Mucosa of descending colon (tissue), 3 donors: ENCODE results near the gene MBD1. TPM values are rescaled to one million over a fixed set of nuclear protein-coding genes. Genes with fewer than 3 reads are reported as not detected.

Source experiments
- ATAC-seq: fragments of 200-7000 bp; cut with Tn5 transposase; one replicate; pipeline ENCODE4 v1.9.1; 2020; ENCODE audit warnings: mild to moderate bottlenecking, moderate library complexity
- DNase-seq, 3 donors: peaks; one replicate each; pipeline ENCODE4 v3.0.0-alpha.2; 2020
- H3K36me3 ChIP-seq: fragments of 200-600 bp; one replicate; pipeline ENCODE4 v1.8.0; 2021; ENCODE audit warnings: low read depth, mild to moderate bottlenecking
- H3K4me1 ChIP-seq: fragments of 200-600 bp; one replicate; pipeline ENCODE4 v1.8.0; 2021; ENCODE audit warnings: low read depth, mild to moderate bottlenecking
- H3K4me3 ChIP-seq: fragments of 200-600 bp; one replicate; pipeline ENCODE4 v1.8.0; 2021; ENCODE audit warnings: mild to moderate bottlenecking
- H3K9me3 ChIP-seq: fragments of 200-600 bp; one replicate; pipeline ENCODE4 v1.8.0; 2021; ENCODE audit warnings: mild to moderate bottlenecking
- CTCF ChIP-seq: fragments of 200-600 bp; IDR thresholded peaks from one replicate; pipeline ENCODE4 v1.8.0; 2022; ENCODE audit warnings: antibody characterized with exemption, mild to moderate bottlenecking
- intact Hi-C, 2 donors: fragments of 100-400 bp; cut with DNase I in 1 of 2; cut with micrococcal nuclease in 1 of 2; formaldehyde crosslinking; loops; one replicate each; pipeline versions ENCODE4 v1.11.0 to v1.11.1; 2022; cut with DNase I, micrococcal nuclease
- total RNA-seq, 3 donors: library from RNA; stranded (reverse); fragmentation: NEBNext Ultra II Directional in 2 of 3; extraction: Animal tissue kit (Norgen Biotek cat#: 25700) in 2 of 3; gene quantifications; one replicate each; pipeline versions ENCODE4 v1.2.1 to v1.2.4, GENCODE V29; 2021 to 2023
- donor health status: DM: no; HTN: no; CAD: no; lungs with moderate emphysema.
- donor health status: DM: no; HTN: no; CAD: no.
- donor health status: DM: no; HTN: yes; CAD: no.

MBD1 gene
- total RNA-seq, 3 donors from 2014 or later, result 71.4 to 90.2 (median 75.1) TPM

- Histone ChIP-seq H3K36me3 (peaks cover 3% of the 10 kb centered on the region), H3K9me3 (no peaks in the 10 kb centered on the region), H3K4me3 (peak within 1 kb of the TSS; percentile 50), H3K4me1 (peaks cover 4% of the 10 kb centered on the region)
- peak; percentile 96 for ATAC-seq
- DNase-seq, result peak; percentile 98 to 100 (median 98)
- no peak for TF ChIP-seq CTCF
- intact Hi-C loops, result no loop called here
Measured at GRCh38 chr18:50287441-50288347, 6.4 kb upstream of the MBD1 start, which contains the start of gene CXXC1. CXXC1 (minus strand) TSS chr18:50287692; CDS start chr18:50287589, 103 bp downstream.

GRCh38 chr18:50287028-50287440 lies 5.7 kb upstream of the MBD1 start:
- Histone ChIP-seq H3K36me3 (peaks cover 3% of the 10 kb centered on the region), H3K4me1 (peaks cover 5% of the 10 kb centered on the region), H3K4me3 (peak overlapping the region; percentile 50), H3K9me3 (no peaks in the 10 kb centered on the region)
- DNase-seq (peak in 2 of 3 donors; percentile 64 to 77), ATAC-seq (peak; percentile 0)
- no peak for TF ChIP-seq CTCF
- intact Hi-C loops, result no loop called here

GRCh38 chr18:50286391-50287027 lies 5.2 kb upstream of the MBD1 start:
- H3K4me3 ChIP-seq, result peak overlapping the region; percentile 50
- TF ChIP-seq CTCF, result no peak
- intact Hi-C loops, result no loop called here
- DNase-seq (peak; percentile 71 to 84 (median 77)), ATAC-seq (peak; percentile 5)
- no peaks in the 10 kb centered on the region for H3K9me3 ChIP-seq
- peaks cover 6% of the 10 kb centered on the region for H3K36me3 ChIP-seq
- H3K4me1 ChIP-seq, result peaks cover 9% of the 10 kb centered on the region

GRCh38 chr18:50285631-50286321 lies 4.5 kb upstream of the MBD1 start:
- ATAC-seq, result no peak
- intact Hi-C loops, result no loop called here
- Histone ChIP-seq H3K4me1 (peaks cover 9% of the 10 kb centered on the region), H3K4me3 (no peak overlapping the region), H3K36me3 (peaks cover 8% of the 10 kb centered on the region), H3K9me3 (no peaks in the 10 kb centered on the region)
- no peak for TF ChIP-seq CTCF
- DNase-seq, result peak in 1 of 3 donors; percentile 56

- Histone ChIP-seq H3K4me3 (no peak overlapping the region), H3K36me3 (peaks cover 8% of the 10 kb centered on the region), H3K4me1 (peaks cover 14% of the 10 kb centered on the region), H3K9me3 (no peaks in the 10 kb centered on the region)
- DNase-seq (peak in 1 of 3 donors; percentile 59), ATAC-seq (no peak)
- intact Hi-C loops, result no loop called here
- no peak for TF ChIP-seq CTCF
Measured at GRCh38 chr18:50285071-50285470, 3.7 kb upstream of the MBD1 start.
